Dendritic cell treated with granulocyte-macrophage colony-stimulating factor and Interleukin-4, amounts not matched to agents 40 ng/mL and 50 ng/mL, for 4 days (primary cell): ENCODE measurements around the gene EHBP1L1.

ENCODE experiments used
- H3K27ac Mint-ChIP-seq: one replicate; pipeline ENCODE4 v1.8.0; 2022; ENCODE audit warnings: mild to moderate bottlenecking, mixed read lengths
- H3K27me3 Mint-ChIP-seq: one replicate; pipeline ENCODE4 v1.8.0; 2022; ENCODE audit warnings: mild to moderate bottlenecking, mixed read lengths
- H3K36me3 Mint-ChIP-seq: one replicate; pipeline ENCODE4 v1.8.0; 2022; ENCODE audit warnings: low read depth, mixed read lengths
- H3K4me1 Mint-ChIP-seq: one replicate; pipeline ENCODE4 v1.8.0; 2022; ENCODE audit warnings: low read depth, mixed read lengths
- H3K4me3 Mint-ChIP-seq: one replicate; pipeline ENCODE4 v1.8.0; 2022; ENCODE audit warnings: mild to moderate bottlenecking, moderate library complexity, mixed read lengths
- H3K9me3 Mint-ChIP-seq: one replicate; pipeline ENCODE4 v1.8.0; 2022; ENCODE audit warnings: mixed read lengths
- intact Hi-C: fragments of 100-400 bp; cut with micrococcal nuclease; formaldehyde crosslinking; loops from one replicate; pipeline ENCODE4 v1.15.0; 2022

Gene EHBP1L1

DNA sequence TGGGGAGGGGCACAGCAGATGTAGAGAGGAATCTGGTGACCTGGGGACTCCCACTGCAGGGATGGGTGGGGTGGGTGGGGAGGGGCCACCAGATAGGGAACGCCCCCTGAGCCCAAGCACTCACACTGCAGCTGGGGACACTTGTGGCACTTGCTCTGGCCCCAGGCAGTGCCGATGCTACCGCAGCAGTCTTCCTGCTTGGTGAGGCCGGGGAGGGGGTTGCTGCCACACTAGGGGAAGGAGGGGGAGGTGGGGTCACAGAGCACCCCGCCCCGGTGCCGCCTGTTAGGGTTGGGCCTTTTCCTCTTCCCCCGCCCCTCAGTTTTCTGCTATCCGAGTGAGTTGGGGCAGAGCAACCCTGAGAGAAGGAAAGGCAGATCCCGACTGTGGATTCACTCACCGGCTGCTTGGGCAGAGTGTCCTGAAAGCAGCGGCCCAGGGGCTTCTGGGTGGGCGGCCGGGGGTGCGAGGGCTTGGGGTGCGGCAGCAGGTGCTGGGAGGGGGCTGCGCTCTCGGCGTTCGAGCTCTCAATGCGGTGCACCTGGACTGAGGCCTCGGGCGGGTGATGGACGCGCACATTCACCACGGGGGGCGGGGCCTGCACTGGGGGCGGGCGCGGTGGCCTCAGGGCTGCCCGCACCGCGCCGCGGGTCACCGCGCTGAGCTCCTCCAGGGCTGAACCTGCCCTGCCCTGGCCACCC, 22.4 kb upstream of the EHBP1L1 start:
- H3K27me3 Mint-ChIP-seq: peaks cover 33% of the 10 kb centered on the region
- H3K9me3 Mint-ChIP-seq: no peaks in the 10 kb centered on the region
- intact Hi-C loops: no loop called here
- H3K36me3 Mint-ChIP-seq: no peaks in the 10 kb centered on the region
- no peak overlapping the region for H3K27ac Mint-ChIP-seq
- no peak overlapping the region for H3K4me3 Mint-ChIP-seq
- peaks cover 67% of the 10 kb centered on the region for H3K4me1 Mint-ChIP-seq

DNA sequence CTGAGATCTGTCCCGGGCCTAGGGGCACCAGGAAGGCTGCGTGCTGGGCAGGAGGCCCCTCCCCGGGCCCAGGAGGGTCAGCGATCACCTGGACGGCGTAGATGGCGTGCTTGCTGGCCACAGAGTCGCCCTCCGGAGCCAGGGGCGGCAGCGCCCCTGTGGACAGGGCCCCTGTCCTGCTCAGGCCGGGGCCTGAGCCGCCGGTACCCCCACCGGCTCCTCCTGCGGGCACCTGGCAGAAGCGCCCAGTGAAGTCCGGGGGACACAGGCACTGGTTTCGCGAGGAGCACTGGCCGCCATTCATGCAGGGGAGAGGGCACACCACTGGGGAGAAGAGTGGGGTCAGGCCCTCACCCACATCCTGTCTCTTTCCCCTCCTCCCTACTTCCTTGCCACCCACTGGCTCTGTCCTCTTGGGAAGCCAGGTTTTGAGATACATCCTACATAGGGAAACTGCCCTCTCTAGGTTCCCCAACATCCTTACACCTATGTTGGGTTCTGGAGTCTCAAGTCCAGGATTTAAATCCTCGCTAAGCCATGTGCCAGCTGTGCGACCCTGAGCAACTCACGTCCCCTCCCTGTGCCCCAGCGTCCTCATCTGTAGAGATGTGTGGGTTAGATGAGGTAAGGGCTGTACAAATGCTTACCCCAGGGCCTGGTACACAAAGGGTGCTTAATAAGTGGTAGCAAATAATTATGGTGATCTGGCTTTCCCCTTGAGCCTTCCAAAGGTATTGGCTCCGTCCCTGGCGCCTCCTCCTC, 21.6 kb upstream of the EHBP1L1 start:
- Mint-ChIP-seq H3K4me3 (no peak overlapping the region), H3K27ac (peak overlapping the region; percentile 39), H3K4me1 (peaks cover 62% of the 10 kb centered on the region), H3K9me3 (no peaks in the 10 kb centered on the region), H3K36me3 (no peaks in the 10 kb centered on the region), H3K27me3 (peaks cover 37% of the 10 kb centered on the region)
- intact Hi-C loops: no loop called here

DNA sequence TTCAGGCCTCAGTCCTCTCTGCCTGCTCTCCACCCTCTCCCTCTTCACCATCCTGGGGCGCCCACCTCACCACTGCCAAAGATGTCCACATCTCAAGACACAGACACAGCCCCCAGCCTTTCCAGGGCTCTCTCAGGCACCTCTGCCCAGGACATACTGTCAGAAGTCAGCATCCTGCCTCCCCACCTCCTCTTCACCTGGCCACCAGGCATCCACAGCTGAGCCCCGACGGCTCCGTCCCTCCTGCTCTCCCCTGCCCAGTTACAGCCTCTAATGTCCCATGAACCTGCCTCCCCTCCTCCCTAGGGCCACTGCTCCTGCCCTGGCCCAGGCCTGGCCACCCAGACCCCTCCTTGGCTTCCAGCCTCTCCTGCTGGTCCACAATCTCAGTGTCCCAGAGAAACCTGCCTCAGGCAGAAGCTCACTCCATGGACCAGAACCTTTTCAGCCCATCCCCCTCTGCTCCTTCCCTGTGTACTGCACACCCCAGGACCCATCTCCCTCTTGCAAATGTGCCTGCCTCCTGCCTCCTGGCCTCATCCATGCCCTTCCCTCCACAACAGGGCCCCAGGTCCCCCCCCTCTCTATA, 20.9 kb upstream of the EHBP1L1 start:
- Mint-ChIP-seq H3K27me3 (peaks cover 41% of the 10 kb centered on the region), H3K4me1 (peaks cover 63% of the 10 kb centered on the region), H3K9me3 (no peaks in the 10 kb centered on the region), H3K36me3 (no peaks in the 10 kb centered on the region), H3K4me3 (no peak overlapping the region), H3K27ac (peak overlapping the region; percentile 39)
- intact Hi-C loops: no loop called here

DNA sequence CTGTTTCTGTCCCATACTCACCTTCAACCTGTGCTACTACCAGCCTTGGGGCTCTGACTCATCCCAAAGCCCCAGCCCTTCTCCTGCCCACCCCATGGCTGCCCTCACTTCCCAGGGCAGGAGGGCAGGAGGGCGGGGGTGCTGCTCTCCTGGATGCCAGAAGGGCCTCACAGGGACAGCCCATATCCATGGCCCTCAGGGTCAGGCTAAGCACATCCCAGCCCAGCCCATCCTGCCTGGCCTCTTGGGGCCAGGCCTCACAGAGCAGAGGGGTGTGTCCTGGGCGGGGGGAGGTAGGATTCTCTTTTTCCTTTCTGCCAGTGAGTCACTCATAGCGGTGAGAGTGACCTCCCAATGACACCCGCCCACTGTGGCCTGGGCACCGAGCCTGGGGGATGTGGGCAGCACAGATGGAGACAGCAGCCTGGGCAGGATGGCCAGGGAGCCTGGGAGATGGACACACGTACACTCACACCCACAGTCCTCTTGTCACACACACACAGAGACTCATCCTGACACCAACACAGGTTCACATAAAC, 20.1 kb upstream of the EHBP1L1 start:
- Mint-ChIP-seq H3K27ac (peak overlapping the region; percentile 39), H3K4me1 (peaks cover 71% of the 10 kb centered on the region), H3K9me3 (no peaks in the 10 kb centered on the region), H3K36me3 (no peaks in the 10 kb centered on the region), H3K27me3 (peaks cover 49% of the 10 kb centered on the region), H3K4me3 (no peak overlapping the region)
- intact Hi-C loops: no loop called here

DNA sequence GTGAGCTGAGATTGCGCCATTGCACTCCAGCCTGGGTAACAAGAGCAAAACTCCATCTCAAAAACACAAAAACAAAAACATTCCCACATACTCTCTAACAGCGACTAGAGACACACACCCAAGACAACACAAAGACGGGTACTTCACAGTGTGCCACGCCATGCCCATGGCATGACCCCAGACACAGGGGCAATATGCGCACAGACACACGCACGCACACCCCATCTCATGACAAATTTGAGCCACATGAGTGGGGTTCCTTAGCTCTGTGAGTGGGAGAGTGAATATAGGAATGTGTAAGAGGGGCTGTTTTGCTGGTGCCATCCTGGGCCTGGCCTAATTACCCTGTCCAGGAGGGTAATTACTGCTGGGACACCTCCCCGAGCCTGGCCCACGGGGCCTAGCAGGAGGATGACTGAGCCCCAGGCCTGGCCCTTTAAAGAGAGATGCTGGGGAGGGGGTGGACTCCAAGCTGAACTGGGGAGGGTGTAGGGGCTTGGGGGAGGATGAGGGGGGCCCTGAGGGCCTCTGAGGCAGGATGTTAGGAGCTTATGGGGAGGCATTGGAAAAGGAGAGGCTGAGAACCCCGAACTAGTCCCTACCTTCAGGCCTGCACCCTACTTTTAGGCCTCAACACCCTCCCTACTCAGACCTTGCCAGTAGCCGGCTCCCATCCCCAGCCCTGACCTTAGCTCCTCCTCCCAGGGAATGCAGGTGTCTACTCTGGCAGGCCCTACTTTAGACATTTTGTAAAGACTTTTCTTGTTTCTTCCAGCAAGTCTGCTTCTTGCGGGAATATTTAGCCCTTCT, 19.2 kb upstream of the EHBP1L1 start:
- Mint-ChIP-seq H3K9me3 (no peaks in the 10 kb centered on the region), H3K4me1 (peaks cover 63% of the 10 kb centered on the region), H3K4me3 (no peak overlapping the region), H3K27me3 (peaks cover 51% of the 10 kb centered on the region), H3K27ac (peak overlapping the region; percentile 39), H3K36me3 (no peaks in the 10 kb centered on the region)
- intact Hi-C loops: no loop called here

DNA sequence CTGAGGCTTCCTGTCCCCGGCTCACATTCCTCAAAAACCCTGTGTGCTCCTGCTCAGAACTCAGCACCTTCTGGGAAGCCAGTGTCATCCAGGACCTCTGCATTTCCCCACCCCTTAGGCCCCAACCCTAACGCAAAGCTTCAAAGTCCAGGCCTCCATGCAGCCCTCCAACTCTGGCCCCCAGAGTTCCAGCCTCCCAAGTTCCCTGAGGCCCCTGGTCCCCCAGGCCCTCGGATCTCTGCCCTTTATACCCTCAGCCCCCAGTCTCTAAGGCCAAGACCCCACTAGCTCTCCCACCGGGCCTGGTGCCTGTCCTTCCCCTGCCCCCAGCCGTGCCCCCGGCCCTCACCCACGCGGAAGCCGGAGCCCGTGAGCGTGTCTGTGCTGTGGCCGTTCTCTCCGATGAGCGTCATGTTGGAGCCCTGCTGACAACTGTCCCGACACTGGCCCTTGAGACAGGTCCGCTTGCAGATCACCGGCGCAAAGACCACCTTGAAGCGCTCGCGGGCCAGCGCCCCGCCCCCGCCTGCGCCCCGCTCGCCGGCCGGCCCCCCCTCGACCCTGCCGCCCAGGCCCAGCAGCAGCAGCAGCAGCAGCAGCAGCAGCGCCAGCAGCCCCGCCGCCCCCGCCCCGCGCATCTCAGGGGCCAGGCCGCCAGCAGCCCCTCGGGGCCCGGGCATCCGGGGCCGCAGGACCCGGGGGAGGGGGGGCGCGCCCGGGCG, 18.4 kb upstream of the EHBP1L1 start:
- H3K4me1 Mint-ChIP-seq: peaks cover 55% of the 10 kb centered on the region
- H3K27ac Mint-ChIP-seq: no peak overlapping the region
- intact Hi-C loops: no loop called here
- peaks cover 54% of the 10 kb centered on the region for H3K27me3 Mint-ChIP-seq
- no peaks in the 10 kb centered on the region for H3K9me3 Mint-ChIP-seq
- peak overlapping the region; percentile 39 for H3K4me3 Mint-ChIP-seq
- H3K36me3 Mint-ChIP-seq: no peaks in the 10 kb centered on the region

DNA sequence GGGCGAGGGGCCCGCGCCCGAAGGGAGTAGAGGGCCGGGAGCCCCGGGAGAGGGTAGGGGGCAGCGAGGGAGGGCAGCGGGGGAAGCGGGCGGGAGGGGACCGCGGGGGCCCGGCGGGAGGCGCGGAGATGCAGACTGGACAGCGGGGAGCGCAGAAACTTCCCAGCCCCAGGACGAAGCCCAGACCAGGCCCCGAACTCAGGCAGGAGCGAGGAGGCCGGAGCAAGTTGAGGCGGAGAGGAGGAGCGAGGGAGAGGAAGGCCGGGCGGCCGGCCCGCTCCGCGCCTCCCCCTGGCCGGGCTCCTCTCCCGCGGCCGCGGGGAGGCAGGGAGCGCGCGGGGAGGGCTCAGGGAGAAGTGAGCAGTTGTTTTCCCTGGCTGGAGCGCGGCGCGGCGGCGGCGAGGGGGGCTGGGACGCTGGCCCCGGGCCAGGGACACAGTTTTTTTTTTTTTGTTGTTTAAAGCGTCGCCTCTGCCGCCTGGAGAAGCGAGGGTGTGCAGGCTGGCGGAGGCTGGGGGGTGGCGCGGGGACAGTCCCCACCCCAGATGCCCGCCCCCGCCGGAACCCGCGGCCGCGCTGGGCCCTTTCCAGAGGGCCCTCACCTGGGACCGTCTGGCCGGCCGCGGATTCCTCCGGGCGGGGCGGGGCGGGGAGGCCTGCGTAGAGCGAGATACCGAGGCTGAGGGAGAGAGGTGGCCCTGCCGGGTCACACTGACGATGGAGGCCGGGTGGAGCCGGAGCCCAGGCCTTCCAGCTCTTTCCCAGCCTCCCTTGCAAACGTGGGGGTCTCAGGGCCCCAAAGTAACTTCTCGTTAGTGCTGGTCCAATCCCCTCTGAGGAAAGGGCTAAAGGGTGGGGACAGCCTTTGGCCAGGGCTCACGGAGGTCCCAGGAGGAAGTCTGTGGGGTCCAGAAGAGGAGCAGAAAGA, 17.6 kb upstream of the EHBP1L1 start, which contains the start of gene LTBP3:
TSS of gene LTBP3 (minus strand) at position 358 of the 928 bp plus-strand sequence. CDS start 400 bp downstream, outside the sequence.
- peaks cover 47% of the 10 kb centered on the region for H3K4me1 Mint-ChIP-seq
- H3K36me3 Mint-ChIP-seq: no peaks in the 10 kb centered on the region
- intact Hi-C loops: no loop called here
- H3K27ac Mint-ChIP-seq: peak within 1 kb of the TSS; percentile 28
- peaks cover 56% of the 10 kb centered on the region for H3K27me3 Mint-ChIP-seq
- no peaks in the 10 kb centered on the region for H3K9me3 Mint-ChIP-seq
- H3K4me3 Mint-ChIP-seq: peak within 1 kb of the TSS; percentile 65

DNA sequence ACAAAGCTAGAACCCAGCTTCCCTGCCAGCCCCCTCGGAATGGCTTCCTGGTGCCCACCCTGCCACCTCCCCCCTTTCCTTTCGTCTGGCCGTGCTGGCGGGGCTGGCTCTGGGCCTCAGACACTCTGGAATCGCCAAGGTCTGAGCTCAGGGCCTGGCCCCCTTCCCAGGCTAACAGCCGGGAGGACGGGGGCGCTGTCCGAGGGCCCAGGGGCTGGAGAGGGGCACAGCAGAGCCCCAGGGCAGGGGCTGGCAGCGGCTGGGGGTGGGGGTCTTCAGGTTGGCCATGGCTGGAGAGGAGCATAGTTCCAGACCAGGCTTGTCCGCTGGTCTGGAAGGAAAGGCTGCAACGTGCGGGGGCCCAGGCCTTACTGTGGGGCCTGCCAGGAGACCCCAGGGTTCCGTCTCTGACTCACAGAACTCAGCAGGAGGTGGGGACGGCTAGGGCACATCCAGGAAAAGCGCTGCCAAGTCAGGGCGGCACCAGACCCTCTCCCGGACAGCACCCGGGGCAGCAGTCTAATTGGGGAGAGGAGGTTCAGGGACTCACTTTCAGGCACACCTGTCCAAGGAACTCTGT, 16.8 kb upstream of the EHBP1L1 start:
- Mint-ChIP-seq H3K27me3 (peaks cover 57% of the 10 kb centered on the region), H3K36me3 (no peaks in the 10 kb centered on the region), H3K4me1 (peaks cover 47% of the 10 kb centered on the region), H3K27ac (no peak overlapping the region), H3K9me3 (no peaks in the 10 kb centered on the region), H3K4me3 (no peak overlapping the region)
- intact Hi-C loops: no loop called here

DNA sequence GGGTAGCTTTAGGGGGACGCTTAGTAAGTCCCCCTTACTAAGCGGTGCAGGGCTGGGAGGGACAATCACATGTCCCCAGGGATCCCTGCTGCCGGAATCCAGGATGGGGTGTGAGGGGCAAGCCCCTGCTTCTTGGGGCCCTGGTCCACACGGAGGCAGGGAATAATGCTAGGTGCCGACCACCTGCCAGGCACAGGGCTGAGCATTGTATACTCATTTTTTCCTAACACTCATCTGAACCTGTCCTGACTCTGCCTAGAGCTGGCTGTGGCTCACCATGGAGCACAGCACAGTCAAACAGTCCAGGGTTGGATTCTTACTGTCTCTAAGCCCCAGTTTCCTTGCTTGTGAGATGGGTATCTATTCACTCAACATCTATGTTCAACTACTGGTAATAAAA, 16.3 kb upstream of the EHBP1L1 start:
- Mint-ChIP-seq H3K27ac (no peak overlapping the region), H3K4me3 (no peak overlapping the region), H3K27me3 (peaks cover 53% of the 10 kb centered on the region), H3K4me1 (peaks cover 43% of the 10 kb centered on the region), H3K36me3 (no peaks in the 10 kb centered on the region), H3K9me3 (no peaks in the 10 kb centered on the region)
- intact Hi-C loops: no loop called here

DNA sequence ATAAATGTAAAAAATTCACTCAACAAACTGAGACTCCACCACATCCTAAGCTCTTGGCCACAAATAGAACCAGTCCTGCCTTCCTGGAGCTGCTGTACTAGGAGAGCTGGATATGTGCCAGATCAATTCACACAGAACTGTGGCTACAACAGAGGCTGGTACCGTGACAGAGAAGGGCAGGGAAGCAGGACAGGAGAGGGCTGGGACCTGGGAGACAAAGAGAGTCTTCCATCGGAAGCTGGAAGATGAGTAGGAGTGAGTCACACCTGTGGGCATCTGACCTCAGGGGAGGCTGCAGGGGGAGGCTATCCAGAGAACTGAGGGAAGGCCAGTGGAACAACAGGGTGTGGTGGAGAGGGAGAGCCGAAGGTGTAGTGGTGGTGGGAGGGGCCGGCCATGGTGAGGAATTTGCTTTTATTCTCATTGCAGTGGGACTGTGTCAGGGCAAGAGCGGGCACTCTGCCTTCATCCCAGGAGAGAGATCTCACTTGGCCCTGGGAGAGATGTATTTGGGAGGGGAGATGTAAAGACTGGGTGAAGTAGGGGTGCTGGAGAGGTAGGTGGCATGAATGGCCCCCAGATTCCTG, 15.8 kb upstream of the EHBP1L1 start:
- H3K9me3 Mint-ChIP-seq: no peaks in the 10 kb centered on the region
- H3K36me3 Mint-ChIP-seq: no peaks in the 10 kb centered on the region
- H3K4me3 Mint-ChIP-seq: no peak overlapping the region
- peaks cover 48% of the 10 kb centered on the region for H3K27me3 Mint-ChIP-seq
- no peak overlapping the region for H3K27ac Mint-ChIP-seq
- intact Hi-C loops: no loop called here
- peaks cover 41% of the 10 kb centered on the region for H3K4me1 Mint-ChIP-seq

DNA sequence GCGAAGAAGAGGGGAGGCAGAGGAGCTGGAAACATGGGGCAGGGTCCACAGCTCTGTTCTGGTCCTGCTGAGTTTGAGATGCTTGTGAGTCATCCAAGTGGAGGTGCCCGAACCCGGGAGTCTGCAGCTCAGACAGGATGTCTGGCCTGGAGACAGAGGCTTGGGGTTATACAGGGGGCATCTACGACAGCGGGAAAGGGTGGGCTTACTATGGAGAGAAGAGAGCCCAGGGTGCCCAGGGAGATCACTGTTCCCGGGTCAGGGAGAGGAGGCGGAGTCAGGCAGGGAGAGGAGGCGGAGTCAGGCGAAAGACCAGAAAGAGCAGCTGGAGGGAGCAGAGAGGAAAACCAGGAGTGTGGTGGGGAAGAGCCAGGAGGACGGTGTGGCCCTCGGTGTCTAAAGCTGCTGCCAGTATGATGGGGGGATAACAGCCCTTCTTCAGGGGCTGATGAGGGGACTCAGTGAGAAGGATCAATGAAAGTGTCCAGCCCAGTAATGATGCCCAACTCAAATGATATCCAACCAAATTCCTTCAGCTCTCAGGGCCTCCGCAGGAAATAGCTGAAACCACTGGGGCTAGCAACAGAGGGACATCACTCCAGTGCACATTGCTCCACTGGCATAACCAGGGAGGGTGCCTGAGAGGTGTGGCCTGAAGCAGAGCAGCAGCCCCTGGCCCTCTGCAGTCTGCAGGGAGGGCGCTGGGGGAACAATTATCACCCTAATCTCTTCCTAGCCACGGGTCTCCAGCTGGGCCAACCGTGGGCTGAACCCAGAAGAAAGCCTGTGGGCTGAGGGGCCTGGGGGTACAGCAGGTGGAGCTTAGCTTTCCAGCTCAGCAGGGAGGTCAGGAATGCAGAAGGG, 15.1 kb upstream of the EHBP1L1 start:
- no peaks in the 10 kb centered on the region for H3K9me3 Mint-ChIP-seq
- no peaks in the 10 kb centered on the region for H3K36me3 Mint-ChIP-seq
- H3K27me3 Mint-ChIP-seq: peaks cover 44% of the 10 kb centered on the region
- no peak overlapping the region for H3K27ac Mint-ChIP-seq
- intact Hi-C loops: no loop called here
- no peak overlapping the region for H3K4me3 Mint-ChIP-seq
- peaks cover 41% of the 10 kb centered on the region for H3K4me1 Mint-ChIP-seq
